ENCODE measurements around the gene DYNLL2.

- TF ChIP-seq, protein P1, sequence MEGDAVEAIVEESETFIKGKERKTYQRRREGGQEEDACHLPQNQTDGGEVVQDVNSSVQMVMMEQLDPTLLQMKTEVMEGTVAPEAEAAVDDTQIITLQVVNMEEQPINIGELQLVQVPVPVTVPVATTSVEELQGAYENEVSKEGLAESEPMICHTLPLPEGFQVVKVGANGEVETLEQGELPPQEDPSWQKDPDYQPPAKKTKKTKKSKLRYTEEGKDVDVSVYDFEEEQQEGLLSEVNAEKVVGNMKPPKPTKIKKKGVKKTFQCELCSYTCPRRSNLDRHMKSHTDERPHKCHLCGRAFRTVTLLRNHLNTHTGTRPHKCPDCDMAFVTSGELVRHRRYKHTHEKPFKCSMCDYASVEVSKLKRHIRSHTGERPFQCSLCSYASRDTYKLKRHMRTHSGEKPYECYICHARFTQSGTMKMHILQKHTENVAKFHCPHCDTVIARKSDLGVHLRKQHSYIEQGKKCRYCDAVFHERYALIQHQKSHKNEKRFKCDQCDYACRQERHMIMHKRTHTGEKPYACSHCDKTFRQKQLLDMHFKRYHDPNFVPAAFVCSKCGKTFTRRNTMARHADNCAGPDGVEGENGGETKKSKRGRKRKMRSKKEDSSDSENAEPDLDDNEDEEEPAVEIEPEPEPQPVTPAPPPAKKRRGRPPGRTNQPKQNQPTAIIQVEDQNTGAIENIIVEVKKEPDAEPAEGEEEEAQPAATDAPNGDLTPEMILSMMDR (conservative IDR thresholded peaks at IDR 0.05; ENCODE audit: low read length): no peak
- no peak for TF ChIP-seq EZH2phosphoT487 (IDR thresholded peaks at IDR 0.05; ENCODE audit: borderline replicate concordance, low read depth, low read length)
These were observed 30.1 kb upstream of the DYNLL2 start for GRCh38 chr17:58052945-58053715.

All from OCI-LY7 (cell line).